Suprapubic skin (tissue), 4 donors: Measurements from ENCODE around the gene PSMA6. TPM values are rescaled to one million over a fixed set of nuclear protein-coding genes. Genes with fewer than 3 reads are reported as not detected.

Source experiments
- DNase-seq, 2 donors: peaks; one replicate each; pipeline ENCODE4 v3.0.0-alpha.2; 2019; ENCODE audit warnings: low spot score in 2 of 2
- H3K27ac ChIP-seq: fragments of 200-600 bp; sonication (generic); one replicate; pipeline ENCODE4 v1.5.1; 2019
- H3K27me3 ChIP-seq: fragments of 200-600 bp; sonication (generic); one replicate; pipeline ENCODE4 v1.5.1; 2019
- H3K36me3 ChIP-seq: fragments of 200-600 bp; sonication (generic); one replicate; pipeline ENCODE4 v1.5.1; 2019
- H3K4me1 ChIP-seq: fragments of 200-600 bp; sonication (generic); one replicate; pipeline ENCODE4 v1.5.1; 2019
- H3K4me3 ChIP-seq: fragments of 200-600 bp; sonication (generic); one replicate; pipeline ENCODE4 v1.5.1; 2019; ENCODE audit warnings: mild to moderate bottlenecking
- H3K9me3 ChIP-seq: fragments of 200-600 bp; sonication (generic); one replicate; pipeline ENCODE4 v1.5.1; 2019
- CTCF ChIP-seq, 2 donors: fragments of 200-600 bp in 1 of 2; fragments of 450-650 bp in 1 of 2; sonication (generic) in 1 of 2; IDR thresholded peaks; one replicate each; pipeline ENCODE4 v1.5.1; 2016 to 2019; ENCODE audit warnings: antibody characterized with exemption in 2 of 2, mild to moderate bottlenecking in 1 of 2, moderate library complexity in 1 of 2
- EP300 ChIP-seq: sonication (generic); formaldehyde crosslinking; IDR thresholded peaks from one replicate; pipeline ENCODE4 v1.6.1; 2017; ENCODE audit warnings: antibody characterized with exemption
- POLR2A ChIP-seq, 2 donors: fragments of 450-650 bp; IDR thresholded peaks; one replicate each; pipeline ENCODE4 v1.6.1; 2017; ENCODE audit warnings: antibody characterized with exemption in 2 of 2, mild to moderate bottlenecking in 2 of 2, moderate library complexity in 2 of 2
- POLR2AphosphoS5 ChIP-seq, 3 donors: sonication (generic); formaldehyde crosslinking; IDR thresholded peaks; one replicate each; pipeline ENCODE4 v1.6.1; 2017; ENCODE audit warnings: antibody characterized with exemption in 3 of 3
- WGBS: methylation state at CpG from one replicate; pipeline ENCODE4 v1.1.5; 2018; 5-methylcytosine and 5-hydroxymethylcytosine counted together
- total RNA-seq, 4 donors: library from RNA; depleted of rRNA; stranded (reverse); fragments of >200 nt; gene quantifications; one replicate each; pipeline ENCODE4 v1.1.0, GENCODE V29; 2016

PSMA6 gene
- total RNA-seq, 4 donors from 2014 or later: 80.4 to 133 (median 110) TPM

GRCh38 chr14:35337269-35338255 is 45.4 kb downstream of the PSMA6 start:
- 76% methylated on average over 10 of the region's 10 CpGs for WGBS

GRCh38 chr14:35338731-35339405 is 46.7 kb downstream of the PSMA6 start:
- DNase-seq: no peak
- Histone ChIP-seq H3K27ac (no peak overlapping the region), H3K9me3 (no peaks in the 10 kb centered on the region), H3K4me1 (peaks cover 89% of the 10 kb centered on the region), H3K27me3 (no peaks in the 10 kb centered on the region), H3K36me3 (no peaks in the 10 kb centered on the region), H3K4me3 (no peak overlapping the region)
- no peak for TF ChIP-seq EP300
- TF ChIP-seq POLR2A (IDR thresholded peaks at IDR 0.05): no peak
- TF ChIP-seq POLR2AphosphoS5 (IDR thresholded peaks at IDR 0.05): no peak
- no peak for TF ChIP-seq CTCF (IDR thresholded peaks at IDR 0.05)
- WGBS: 71% methylated on average over 10 of the region's 16 CpGs

More at GRCh38 chr14:35337269-35338255, 45.4 kb downstream of the PSMA6 start:
- H3K4me3 ChIP-seq: no peak overlapping the region
- peaks cover 100% of the 10 kb centered on the region for H3K4me1 ChIP-seq
- H3K27ac ChIP-seq: peak overlapping the region; percentile 83
- H3K36me3 ChIP-seq: no peaks in the 10 kb centered on the region
- no peak for TF ChIP-seq POLR2AphosphoS5 (IDR thresholded peaks at IDR 0.05)
- no peaks in the 10 kb centered on the region for H3K27me3 ChIP-seq
- no peaks in the 10 kb centered on the region for H3K9me3 ChIP-seq
- DNase-seq: no peak

- Histone ChIP-seq H3K27ac (peak overlapping the region; percentile 39), H3K9me3 (no peaks in the 10 kb centered on the region), H3K27me3 (no peaks in the 10 kb centered on the region), H3K4me3 (no peak overlapping the region), H3K36me3 (no peaks in the 10 kb centered on the region), H3K4me1 (peaks cover 79% of the 10 kb centered on the region)
- WGBS: 73% methylated on average over 9 of the region's 12 CpGs
- no peak for TF ChIP-seq POLR2AphosphoS5 (IDR thresholded peaks at IDR 0.05)
- no peak for TF ChIP-seq POLR2A (IDR thresholded peaks at IDR 0.05)
- no peak for TF ChIP-seq EP300
- TF ChIP-seq CTCF (IDR thresholded peaks at IDR 0.05): no peak
- no peak for DNase-seq
Measured at GRCh38 chr14:35339761-35340406, 47.7 kb downstream of the PSMA6 start.

- Histone ChIP-seq H3K4me3 (no peak overlapping the region), H3K9me3 (no peaks in the 10 kb centered on the region), H3K4me1 (peaks cover 70% of the 10 kb centered on the region), H3K36me3 (no peaks in the 10 kb centered on the region), H3K27me3 (no peaks in the 10 kb centered on the region), H3K27ac (peak overlapping the region; percentile 81)
- no peak for TF ChIP-seq EP300
- no peak for TF ChIP-seq POLR2AphosphoS5 (IDR thresholded peaks at IDR 0.05)
- TF ChIP-seq CTCF (IDR thresholded peaks at IDR 0.05): no peak
- WGBS: 80% methylated on average over 14 of the region's 14 CpGs
- no peak for DNase-seq
Measured at GRCh38 chr14:35340616-35341453, 48.7 kb downstream of the PSMA6 start.

- no peak for TF ChIP-seq POLR2AphosphoS5 (IDR thresholded peaks at IDR 0.05)
- no peaks in the 10 kb centered on the region for H3K36me3 ChIP-seq
- H3K4me3 ChIP-seq: peak overlapping the region; percentile 25
- DNase-seq: no peak
- H3K27ac ChIP-seq: peak overlapping the region; percentile 81
- no peaks in the 10 kb centered on the region for H3K9me3 ChIP-seq
- WGBS: 5% methylated on average over 4 of the region's 4 CpGs
- no peaks in the 10 kb centered on the region for H3K27me3 ChIP-seq
- H3K4me1 ChIP-seq: peaks cover 64% of the 10 kb centered on the region
Measured at GRCh38 chr14:35341454-35341750, 49.2 kb downstream of the PSMA6 start.
